Activated naive CD8-positive, alpha-beta T cell (primary cell): ENCODE data around the gene ADAMTS13.

Experiments used
- H3K27ac Mint-ChIP-seq: one replicate; pipeline ENCODE4 v1.8.0; 2021; ENCODE audit warnings: mixed read lengths
- H3K27me3 Mint-ChIP-seq: one replicate; pipeline ENCODE4 v1.8.0; 2021; ENCODE audit warnings: mixed read lengths
- H3K36me3 Mint-ChIP-seq: one replicate; pipeline ENCODE4 v1.8.0; 2021; ENCODE audit warnings: mixed read lengths
- H3K4me1 Mint-ChIP-seq: one replicate; pipeline ENCODE4 v1.8.0; 2021; ENCODE audit warnings: low read depth, mixed read lengths
- H3K4me3 Mint-ChIP-seq: one replicate; pipeline ENCODE4 v1.8.0; 2021; ENCODE audit warnings: mild to moderate bottlenecking, mixed read lengths
- H3K9me3 Mint-ChIP-seq: one replicate; pipeline ENCODE4 v1.8.0; 2021; ENCODE audit warnings: low read depth, mixed read lengths

The ADAMTS13 gene

GRCh38 chr9:133427658-133428348, 5.6 kb downstream of the ADAMTS13 start:
- Mint-ChIP-seq H3K27ac (no peak overlapping the region), H3K36me3 (no peaks in the 10 kb centered on the region), H3K9me3 (no peaks in the 10 kb centered on the region), H3K27me3 (peaks cover 15% of the 10 kb centered on the region), H3K4me3 (peak overlapping the region; percentile 60), H3K4me1 (peaks cover 5% of the 10 kb centered on the region)

DNA sequence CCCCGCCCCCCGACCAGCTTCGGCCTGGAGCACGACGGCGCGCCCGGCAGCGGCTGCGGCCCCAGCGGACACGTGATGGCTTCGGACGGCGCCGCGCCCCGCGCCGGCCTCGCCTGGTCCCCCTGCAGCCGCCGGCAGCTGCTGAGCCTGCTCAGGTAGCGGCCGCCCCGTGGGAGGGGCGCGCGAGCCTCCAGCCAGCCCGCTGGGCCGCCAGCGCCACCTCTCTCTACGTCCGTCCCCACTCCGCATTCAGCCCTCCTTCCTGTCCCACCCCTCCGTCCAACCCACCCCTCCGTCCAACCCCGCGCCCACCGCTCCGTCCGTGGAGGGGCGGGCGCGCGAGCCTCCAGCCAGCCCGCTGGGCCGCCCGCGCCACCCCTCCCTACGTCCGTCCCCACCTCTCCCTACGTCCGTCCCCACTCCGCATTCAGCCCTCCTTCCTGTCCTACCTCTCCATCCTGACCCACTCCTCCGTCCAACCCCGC, 6.5 kb downstream of the ADAMTS13 start:
- no peaks in the 10 kb centered on the region for H3K36me3 Mint-ChIP-seq
- no peak overlapping the region for H3K4me3 Mint-ChIP-seq
- H3K9me3 Mint-ChIP-seq = no peaks in the 10 kb centered on the region
- H3K27me3 Mint-ChIP-seq = peaks cover 15% of the 10 kb centered on the region
- peaks cover 5% of the 10 kb centered on the region for H3K4me1 Mint-ChIP-seq
- no peak overlapping the region for H3K27ac Mint-ChIP-seq

DNA sequence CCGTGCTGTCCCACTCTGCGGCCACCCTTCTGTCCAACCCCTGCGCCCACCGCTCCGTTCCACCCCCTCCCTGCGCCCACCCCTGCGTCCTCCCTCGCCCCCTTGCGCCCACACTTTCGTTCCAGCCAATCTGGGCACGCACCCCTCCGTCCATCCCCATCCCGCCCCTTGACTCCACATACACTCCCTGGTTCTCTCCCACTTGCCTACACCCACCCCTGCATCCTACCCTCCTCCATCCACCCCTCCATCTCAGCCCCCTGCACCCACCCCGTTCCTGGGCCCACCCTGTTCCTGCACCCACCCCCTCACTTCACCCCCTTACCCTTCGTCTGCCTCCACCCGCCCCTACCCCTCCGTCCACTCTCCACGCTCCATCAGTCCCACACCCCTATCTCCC, 7.0 kb downstream of the ADAMTS13 start:
- H3K36me3 Mint-ChIP-seq = no peaks in the 10 kb centered on the region
- peaks cover 15% of the 10 kb centered on the region for H3K27me3 Mint-ChIP-seq
- H3K9me3 Mint-ChIP-seq = no peaks in the 10 kb centered on the region
- no peak overlapping the region for H3K27ac Mint-ChIP-seq
- no peak overlapping the region for H3K4me3 Mint-ChIP-seq
- H3K4me1 Mint-ChIP-seq = peaks cover 5% of the 10 kb centered on the region

DNA sequence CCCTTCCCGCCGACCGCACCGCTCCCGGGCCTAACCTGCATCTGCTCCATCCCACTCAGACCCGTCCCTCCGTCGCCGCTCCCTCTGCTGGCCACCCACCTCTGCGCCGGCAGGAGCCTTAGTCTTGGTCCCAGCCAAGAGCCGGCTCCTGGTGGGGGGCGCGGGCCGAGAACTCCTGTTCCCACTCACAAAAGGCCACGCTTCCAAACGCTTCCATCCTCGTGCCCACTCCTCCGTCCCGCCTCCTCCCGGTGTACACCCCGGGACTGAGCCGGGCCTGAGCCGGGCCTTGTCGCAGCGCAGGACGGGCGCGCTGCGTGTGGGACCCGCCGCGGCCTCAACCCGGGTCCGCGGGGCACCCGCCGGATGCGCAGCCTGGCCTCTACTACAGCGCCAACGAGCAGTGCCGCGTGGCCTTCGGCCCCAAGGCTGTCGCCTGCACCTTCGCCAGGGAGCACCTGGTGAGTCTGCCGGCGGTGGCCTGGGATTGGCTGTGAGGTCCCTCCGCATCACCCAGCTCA, 7.5 kb downstream of the ADAMTS13 start:
- Mint-ChIP-seq H3K36me3 (no peaks in the 10 kb centered on the region), H3K4me3 (peak overlapping the region; percentile 52), H3K27me3 (peaks cover 15% of the 10 kb centered on the region), H3K9me3 (no peaks in the 10 kb centered on the region), H3K4me1 (peaks cover 5% of the 10 kb centered on the region), H3K27ac (no peak overlapping the region)

DNA sequence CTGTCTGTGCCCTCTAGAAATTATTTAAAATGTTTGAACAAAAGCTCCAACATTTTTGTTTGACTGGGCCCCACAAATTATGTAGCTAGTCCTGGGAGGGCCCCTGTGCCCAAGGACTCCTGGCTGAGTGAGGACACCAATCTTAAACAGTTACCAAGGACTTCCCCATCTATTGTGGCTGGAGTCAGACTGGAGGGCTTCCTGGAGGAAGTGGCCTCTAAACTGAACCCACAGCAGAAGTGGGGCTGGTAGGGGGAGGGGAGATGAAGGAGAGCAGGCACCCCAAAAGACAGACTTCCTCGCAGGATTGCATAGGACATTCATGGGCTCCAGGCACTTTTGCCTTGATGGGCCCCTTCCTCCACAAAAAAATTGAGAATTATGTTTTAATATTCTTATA, 8.1 kb downstream of the ADAMTS13 start:
- no peaks in the 10 kb centered on the region for H3K9me3 Mint-ChIP-seq
- H3K27me3 Mint-ChIP-seq = peaks cover 15% of the 10 kb centered on the region
- H3K36me3 Mint-ChIP-seq = no peaks in the 10 kb centered on the region
- no peak overlapping the region for H3K27ac Mint-ChIP-seq
- peak overlapping the region; percentile 52 for H3K4me3 Mint-ChIP-seq
- peaks cover 5% of the 10 kb centered on the region for H3K4me1 Mint-ChIP-seq

GRCh38 chr9:133433351-133433843, 11.2 kb downstream of the ADAMTS13 start:
- Mint-ChIP-seq H3K9me3 (no peaks in the 10 kb centered on the region), H3K27me3 (peaks cover 2% of the 10 kb centered on the region)

GRCh38 chr9:133436681-133437080, 14.5 kb downstream of the ADAMTS13 start:
- Mint-ChIP-seq H3K4me3 (no peak overlapping the region), H3K27me3 (no peaks in the 10 kb centered on the region), H3K4me1 (no peaks in the 10 kb centered on the region), H3K36me3 (no peaks in the 10 kb centered on the region), H3K9me3 (no peaks in the 10 kb centered on the region), H3K27ac (no peak overlapping the region)

More at GRCh38 chr9:133433351-133433843, 11.2 kb downstream of the ADAMTS13 start:
- no peak overlapping the region for H3K27ac Mint-ChIP-seq
- no peak overlapping the region for H3K4me3 Mint-ChIP-seq
- peaks cover 3% of the 10 kb centered on the region for H3K4me1 Mint-ChIP-seq
- no peaks in the 10 kb centered on the region for H3K36me3 Mint-ChIP-seq

DNA sequence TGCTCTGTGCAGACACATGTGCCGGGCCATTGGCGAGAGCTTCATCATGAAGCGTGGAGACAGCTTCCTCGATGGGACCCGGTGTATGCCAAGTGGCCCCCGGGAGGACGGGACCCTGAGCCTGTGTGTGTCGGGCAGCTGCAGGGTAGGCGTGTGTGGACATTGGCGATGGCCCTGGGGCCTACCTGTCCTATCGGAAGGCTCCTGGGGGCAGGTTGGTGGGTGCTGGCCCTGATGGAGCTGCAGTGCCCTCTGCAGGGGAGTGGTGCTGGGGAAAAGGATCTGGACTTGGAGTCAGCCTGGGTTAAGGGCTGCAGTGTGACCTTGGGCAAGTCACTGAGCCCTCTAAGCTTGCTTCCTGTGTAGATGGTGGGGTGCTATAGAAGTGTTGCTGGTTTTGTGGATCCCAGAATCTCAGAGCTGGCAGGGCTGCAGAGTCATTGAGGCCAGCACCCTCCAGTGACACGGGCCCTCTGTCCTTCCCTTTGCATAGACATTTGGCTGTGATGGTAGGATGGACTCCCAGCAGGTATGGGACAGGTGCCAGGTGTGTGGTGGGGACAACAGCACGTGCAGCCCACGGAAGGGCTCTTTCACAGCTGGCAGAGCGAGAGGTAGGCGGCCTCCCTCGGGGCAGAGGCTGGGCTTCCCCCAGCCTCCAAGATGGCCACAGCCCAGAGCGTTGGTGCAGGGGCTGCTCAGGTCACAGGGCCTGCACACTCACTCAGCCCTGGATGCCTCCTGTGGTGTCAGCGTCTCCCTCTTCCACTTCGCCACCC, 15.8 kb downstream of the ADAMTS13 start:
- H3K4me3 Mint-ChIP-seq = no peak overlapping the region
- no peaks in the 10 kb centered on the region for H3K9me3 Mint-ChIP-seq
- no peaks in the 10 kb centered on the region for H3K36me3 Mint-ChIP-seq
- no peaks in the 10 kb centered on the region for H3K27me3 Mint-ChIP-seq
- no peak overlapping the region for H3K27ac Mint-ChIP-seq
- no peaks in the 10 kb centered on the region for H3K4me1 Mint-ChIP-seq

DNA sequence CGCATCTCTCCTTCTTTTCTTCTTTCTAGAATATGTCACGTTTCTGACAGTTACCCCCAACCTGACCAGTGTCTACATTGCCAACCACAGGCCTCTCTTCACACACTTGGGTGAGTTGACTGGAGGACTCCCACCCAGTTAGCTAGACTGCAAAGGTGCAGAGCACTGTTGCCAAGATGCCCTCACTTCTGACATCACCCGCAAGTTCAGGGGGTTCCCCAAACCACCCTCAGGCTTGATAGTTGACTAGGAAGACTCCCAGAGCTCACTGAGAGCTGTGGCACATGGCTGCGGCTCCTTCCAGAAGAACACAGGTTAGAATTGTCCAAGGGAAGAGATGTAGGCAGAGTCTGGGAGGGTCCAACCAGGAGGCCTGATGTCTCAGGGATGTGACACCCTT, 17.2 kb downstream of the ADAMTS13 start:
- Mint-ChIP-seq H3K4me3 (no peak overlapping the region), H3K4me1 (no peaks in the 10 kb centered on the region), H3K27ac (no peak overlapping the region), H3K9me3 (no peaks in the 10 kb centered on the region), H3K36me3 (no peaks in the 10 kb centered on the region), H3K27me3 (no peaks in the 10 kb centered on the region)

DNA sequence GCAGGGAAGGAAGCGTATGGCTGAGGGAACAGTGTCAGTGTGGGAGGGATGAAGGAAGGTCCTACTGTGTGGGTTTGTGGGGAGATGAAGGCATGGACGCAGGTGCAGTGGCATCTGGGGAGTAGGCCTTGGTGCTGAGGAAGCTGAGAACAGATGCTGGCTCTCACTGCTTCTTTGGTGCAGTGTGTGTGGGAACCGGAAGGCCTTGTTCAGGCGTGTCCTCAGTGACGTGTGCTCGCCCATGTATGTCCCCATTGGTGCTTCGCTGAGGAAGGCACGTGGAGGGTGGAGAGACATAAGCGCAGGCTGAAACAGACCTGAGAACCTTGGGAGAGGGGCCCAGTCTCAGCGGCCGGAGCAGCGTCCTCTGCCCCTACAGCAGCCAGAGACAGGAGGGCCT, 18.7 kb downstream of the ADAMTS13 start:
- no peaks in the 10 kb centered on the region for H3K27me3 Mint-ChIP-seq
- no peaks in the 10 kb centered on the region for H3K4me1 Mint-ChIP-seq
- H3K27ac Mint-ChIP-seq = no peak overlapping the region
- H3K9me3 Mint-ChIP-seq = no peaks in the 10 kb centered on the region
- H3K36me3 Mint-ChIP-seq = no peaks in the 10 kb centered on the region
- H3K4me3 Mint-ChIP-seq = no peak overlapping the region

DNA sequence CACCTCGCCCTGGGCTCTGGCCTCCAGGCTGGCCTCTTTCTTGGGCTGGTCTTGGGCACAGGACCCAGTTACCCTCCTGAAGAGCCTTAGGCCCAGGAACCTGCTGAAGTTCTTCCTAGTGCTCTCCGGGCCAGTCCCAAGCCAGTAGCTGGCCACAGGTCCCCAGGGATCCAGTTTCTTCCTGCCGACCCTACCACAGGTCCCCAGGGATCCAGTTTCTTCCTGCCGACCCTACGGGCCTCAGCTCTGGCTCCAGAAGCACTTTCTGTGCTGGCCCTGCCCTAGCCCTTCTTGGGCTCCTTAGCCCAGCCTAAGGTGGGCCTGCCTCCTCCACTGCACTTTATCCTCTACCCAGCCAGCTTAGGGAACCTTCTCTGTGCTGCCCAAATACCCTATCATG, 19.4 kb downstream of the ADAMTS13 start:
- H3K4me3 Mint-ChIP-seq = no peak overlapping the region
- no peaks in the 10 kb centered on the region for H3K9me3 Mint-ChIP-seq
- H3K4me1 Mint-ChIP-seq = no peaks in the 10 kb centered on the region
- no peaks in the 10 kb centered on the region for H3K36me3 Mint-ChIP-seq
- H3K27ac Mint-ChIP-seq = no peak overlapping the region
- peaks cover 1% of the 10 kb centered on the region for H3K27me3 Mint-ChIP-seq

DNA sequence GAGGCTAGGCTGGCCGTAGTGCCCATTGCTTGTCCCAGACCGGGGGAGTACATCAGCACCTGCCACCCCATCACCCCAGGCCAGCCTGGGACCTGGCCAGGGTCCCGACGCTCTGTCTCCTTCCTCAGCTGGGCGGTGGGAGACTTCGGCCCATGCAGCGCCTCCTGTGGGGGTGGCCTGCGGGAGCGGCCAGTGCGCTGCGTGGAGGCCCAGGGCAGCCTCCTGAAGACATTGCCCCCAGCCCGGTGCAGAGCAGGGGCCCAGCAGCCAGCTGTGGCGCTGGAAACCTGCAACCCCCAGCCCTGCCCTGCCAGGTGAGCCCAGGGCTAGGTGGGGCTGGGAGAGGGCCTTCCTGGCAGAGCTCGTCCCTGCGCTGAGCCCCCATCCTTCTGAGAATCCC, 21.1 kb downstream of the ADAMTS13 start:
- no peaks in the 10 kb centered on the region for H3K36me3 Mint-ChIP-seq
- H3K9me3 Mint-ChIP-seq = no peaks in the 10 kb centered on the region
- H3K27me3 Mint-ChIP-seq = peaks cover 1% of the 10 kb centered on the region
- no peaks in the 10 kb centered on the region for H3K4me1 Mint-ChIP-seq
- no peak overlapping the region for H3K4me3 Mint-ChIP-seq
- H3K27ac Mint-ChIP-seq = no peak overlapping the region

DNA sequence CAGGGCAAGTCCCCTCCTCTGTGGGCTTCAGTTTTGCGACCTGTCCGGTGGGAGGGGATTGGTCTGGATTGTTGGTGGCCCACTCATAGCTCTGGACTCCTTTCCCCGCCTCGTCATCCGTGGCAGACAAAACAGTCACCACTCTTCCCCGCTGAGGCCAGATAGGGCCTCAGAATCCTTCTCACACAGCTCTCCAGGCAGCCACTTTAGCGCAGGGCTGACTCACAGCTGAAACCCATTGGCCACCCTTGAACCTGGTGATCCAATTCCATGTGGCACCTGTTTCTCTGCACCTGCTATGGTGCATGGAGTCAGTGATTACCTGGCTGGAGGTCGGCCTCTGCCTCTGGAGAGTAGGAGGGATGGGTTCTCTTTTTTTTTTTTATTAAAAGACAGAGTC, 21.8 kb downstream of the ADAMTS13 start:
- Mint-ChIP-seq H3K36me3 (no peaks in the 10 kb centered on the region), H3K4me3 (no peak overlapping the region), H3K27me3 (peaks cover 1% of the 10 kb centered on the region), H3K9me3 (no peaks in the 10 kb centered on the region), H3K27ac (no peak overlapping the region), H3K4me1 (no peaks in the 10 kb centered on the region)

- Mint-ChIP-seq H3K9me3 (no peaks in the 10 kb centered on the region), H3K27ac (no peak overlapping the region), H3K36me3 (no peaks in the 10 kb centered on the region), H3K27me3 (peaks cover 1% of the 10 kb centered on the region), H3K4me1 (no peaks in the 10 kb centered on the region), H3K4me3 (no peak overlapping the region)
Measured at GRCh38 chr9:133445293-133445969, 23.3 kb downstream of the ADAMTS13 start.

- Mint-ChIP-seq H3K27me3 (peaks cover 1% of the 10 kb centered on the region), H3K9me3 (no peaks in the 10 kb centered on the region), H3K27ac (no peak overlapping the region), H3K4me3 (no peak overlapping the region), H3K36me3 (no peaks in the 10 kb centered on the region), H3K4me1 (no peaks in the 10 kb centered on the region)
Measured at GRCh38 chr9:133448487-133448972, 26.4 kb downstream of the ADAMTS13 start.
